NCI-H2171 (cell line): ENCODE results near the gene S100A16.
"Not testable (repeated sequence)": the region's sequence is repeated elsewhere in the genome, so short reads cannot be mapped to it uniquely, and the experiment has no call there.

Experiments
- DNase-seq: peaks from one replicate; lab custom pipeline; 2025; lab: John Stamatoyannopoulos, UW

The S100A16 gene

DNA sequence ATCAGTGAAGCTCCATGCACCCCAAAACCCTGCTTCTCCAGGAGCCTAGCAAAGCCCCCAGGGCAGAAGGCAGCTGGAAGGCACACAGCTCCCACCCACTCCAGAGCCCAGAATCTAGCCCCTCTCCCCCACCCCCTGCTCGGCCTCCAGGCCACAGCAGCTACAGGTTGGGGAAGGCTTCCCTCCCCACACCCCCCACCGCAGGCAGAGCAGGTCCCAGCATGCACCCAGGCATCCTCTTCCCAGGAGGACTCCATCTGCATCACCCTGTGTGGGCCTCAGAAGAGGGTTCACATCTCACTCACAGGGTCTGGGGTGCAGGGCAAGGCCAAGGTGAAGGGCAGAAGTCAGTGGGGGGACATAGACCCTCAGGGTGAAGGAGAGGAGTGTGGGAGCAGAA, 2.5 kb upstream of the S100A16 start:
- DNase-seq = no peak

- DNase-seq = no peak
Observed at GRCh38 chr1:153614906-153615305, 2.0 kb upstream of the S100A16 start.

DNA sequence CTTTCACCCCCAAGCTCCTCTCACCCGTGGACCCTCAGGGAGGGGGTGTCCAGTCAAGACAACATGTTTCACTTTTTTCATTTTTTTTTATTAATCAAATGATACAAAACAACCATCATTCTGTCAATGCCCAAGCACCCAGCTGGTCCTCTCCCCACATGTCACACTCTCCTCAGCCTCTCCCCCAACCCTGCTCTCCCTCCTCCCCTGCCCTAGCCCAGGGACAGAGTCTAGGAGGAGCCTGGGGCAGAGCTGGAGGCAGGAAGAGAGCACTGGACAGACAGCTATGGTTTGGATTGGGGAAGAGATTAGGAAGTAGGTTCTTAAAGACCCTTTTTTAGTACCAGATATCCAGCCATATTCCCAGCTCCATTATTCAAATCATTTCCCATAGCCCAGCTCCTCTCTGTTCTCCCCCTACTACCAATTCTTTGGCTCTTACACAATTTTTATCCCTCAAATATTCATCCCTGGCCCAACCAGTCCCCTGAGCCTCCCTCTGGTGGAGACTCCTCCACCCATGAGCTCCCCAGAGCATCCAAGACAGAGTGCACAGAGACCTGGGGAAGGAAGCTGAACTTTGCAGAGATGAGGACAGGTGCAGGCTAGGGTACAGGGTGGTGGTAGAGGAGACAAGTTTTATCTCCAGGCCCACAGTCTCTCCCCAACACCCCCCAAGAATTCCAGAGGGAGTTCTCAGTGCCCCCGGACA, 1.4 kb upstream of the S100A16 start:
- DNase-seq = no peak

- DNase-seq = no peak
Observed at GRCh38 chr1:153613406-153613805, 469 bp upstream of the S100A16 start.

DNA sequence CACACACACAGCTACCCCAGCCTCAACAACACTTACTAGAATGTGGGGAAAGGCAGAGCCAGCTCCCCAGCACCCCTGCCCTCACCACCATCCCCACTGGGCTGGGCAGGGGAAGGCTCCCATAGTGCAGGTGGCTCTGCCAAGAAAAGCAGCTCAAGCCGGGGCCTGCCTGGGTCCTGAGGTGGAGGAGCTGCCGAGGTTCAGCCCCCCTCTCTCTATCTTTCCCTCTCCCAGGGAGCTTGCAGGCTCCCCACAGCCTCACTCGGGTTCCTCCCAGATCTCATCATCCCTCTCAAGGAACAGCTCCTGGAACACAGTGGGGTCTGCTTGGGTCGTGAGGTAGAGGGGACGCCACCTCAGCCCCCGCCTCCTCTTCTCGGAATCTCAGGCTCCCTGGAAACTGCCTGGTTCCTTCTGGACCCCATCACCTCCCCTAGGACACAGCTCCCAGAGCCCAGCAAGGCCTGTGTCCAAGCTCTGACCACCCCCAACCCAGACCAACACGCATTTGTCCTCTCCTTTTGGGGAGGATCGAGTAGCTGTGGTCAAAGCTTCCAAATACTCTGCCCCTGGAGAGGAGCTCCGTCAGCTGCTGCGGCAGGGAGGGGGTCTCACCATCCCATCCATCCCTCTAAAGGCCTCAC, 704 bp downstream of the S100A16 start:
- no peak for DNase-seq

DNA sequence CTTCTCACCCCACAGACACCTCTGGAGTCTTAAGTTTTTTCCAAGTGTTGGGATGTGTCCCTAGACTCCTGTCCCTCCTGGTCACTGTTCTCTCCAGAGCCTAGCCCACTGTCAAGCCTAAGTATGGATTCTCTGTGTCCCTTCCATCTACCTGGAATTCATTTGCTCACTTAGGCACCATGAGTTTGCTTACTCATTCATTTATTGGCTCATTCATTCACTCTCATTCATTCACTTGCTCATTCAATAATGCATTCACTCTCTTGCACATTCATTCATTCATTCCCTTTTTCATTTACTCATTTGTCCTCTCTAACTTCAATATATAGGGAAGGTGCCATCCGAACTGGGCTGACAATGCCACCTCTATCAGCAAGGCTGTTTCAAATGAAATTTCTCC, 1.6 kb downstream of the S100A16 start:
- no peak for DNase-seq

DNA sequence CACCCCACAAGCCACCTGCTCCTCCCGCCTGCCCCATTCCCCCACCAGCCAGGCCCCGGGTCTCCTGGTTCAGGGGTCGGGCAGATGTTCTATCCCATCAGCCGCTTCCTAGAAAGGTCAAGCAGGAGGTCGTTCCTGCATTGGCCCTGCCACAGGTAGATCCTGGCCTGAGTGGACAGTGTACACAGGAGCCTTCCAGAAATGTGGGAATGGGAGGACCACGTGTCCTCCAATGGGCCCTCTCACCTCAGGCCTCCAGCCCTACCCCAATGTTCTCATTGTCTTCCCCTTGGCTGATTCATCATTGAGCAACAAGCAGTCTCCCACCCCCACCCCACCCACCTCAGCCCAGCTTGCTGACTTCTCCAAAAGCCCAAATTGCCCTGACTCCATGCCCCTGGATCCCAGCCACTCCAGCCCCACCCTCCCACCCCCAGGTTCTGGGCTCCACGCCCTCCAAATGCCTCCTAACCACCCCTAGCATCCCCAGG, 2.1 kb downstream of the S100A16 start:
- DNase-seq = no peak

- DNase-seq = no peak
Observed at GRCh38 chr1:153610334-153610733, 2.6 kb downstream of the S100A16 start.

DNA sequence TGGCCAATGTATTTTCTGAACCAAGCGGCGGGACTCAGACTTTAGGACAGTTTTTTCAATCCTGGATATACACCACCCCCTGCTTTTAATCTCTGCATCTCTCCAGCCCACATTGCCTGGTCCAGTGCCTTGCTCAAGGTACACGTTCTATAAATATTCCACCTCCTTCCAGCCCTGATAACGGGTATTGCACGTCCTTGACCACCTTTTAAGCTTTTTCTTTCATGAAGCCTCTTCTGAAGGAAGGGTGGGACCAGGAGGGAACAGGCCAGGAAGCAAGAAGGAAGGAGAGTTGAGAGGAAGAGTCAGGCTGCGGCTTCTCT, 3.4 kb downstream of the S100A16 start:
- DNase-seq = no peak

DNA sequence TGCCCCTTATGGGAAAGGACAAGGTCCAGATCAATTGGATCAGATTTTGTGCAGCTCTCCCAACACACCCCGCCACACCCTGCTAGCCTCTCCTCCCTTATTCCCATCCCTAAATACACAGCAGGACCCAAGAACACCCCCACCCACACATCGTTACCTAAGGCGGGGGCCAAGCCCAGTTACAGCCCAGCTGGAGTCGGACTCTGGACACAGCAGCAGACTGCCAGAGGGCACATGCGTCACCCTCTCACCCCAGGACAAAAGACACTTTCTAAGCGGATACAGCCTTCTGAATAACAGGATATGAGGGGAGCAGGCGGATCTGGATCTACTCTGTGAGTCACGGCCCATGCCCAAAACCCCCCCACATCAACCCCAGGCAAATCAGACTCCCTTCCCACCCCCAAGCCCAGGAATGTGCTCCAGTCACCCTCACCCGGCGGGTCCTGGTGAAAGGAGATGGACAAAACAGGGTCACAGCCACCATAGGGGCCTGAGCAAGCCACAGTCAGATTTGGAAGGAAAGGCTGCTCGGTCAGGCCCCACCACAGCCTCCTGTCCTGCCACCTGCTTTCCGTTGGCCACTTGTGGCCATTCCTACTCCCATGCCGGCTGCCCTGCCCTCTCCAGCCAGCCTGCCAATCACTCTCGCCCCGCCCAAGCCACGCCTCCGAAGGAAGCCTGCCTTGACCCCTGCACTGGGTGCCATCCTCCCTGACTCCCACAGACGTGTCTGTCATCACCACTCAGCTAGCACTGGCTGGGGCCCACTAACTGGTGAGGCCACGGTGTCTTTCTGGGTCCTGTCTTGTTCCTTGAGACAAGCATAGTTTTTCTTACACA, 4.0 kb downstream of the S100A16 start:
- no peak for DNase-seq

- no peak for DNase-seq
Observed at GRCh38 chr1:153608089-153608682, 4.8 kb downstream of the S100A16 start.

DNA sequence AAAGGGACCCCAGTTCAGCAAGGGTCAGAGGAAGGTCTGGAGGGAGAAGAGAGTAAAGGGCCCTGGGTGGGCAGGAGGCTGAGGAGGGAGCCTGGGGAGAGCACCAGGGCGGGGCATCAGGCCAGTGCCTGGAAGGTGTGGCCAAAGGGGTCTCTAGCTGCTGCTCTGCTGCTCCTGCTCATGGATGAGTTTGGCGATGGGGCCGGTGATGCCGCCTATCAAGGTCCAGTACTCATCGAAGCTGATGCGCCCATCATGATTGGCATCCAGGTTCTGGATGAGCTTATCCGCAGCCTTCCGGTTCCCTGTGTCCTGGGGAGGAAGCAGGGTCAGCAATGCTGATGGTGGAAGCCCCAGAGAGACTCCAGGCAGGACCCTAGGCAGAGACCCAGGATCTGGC, 5.6 kb downstream of the S100A16 start:
- DNase-seq = no peak

DNA sequence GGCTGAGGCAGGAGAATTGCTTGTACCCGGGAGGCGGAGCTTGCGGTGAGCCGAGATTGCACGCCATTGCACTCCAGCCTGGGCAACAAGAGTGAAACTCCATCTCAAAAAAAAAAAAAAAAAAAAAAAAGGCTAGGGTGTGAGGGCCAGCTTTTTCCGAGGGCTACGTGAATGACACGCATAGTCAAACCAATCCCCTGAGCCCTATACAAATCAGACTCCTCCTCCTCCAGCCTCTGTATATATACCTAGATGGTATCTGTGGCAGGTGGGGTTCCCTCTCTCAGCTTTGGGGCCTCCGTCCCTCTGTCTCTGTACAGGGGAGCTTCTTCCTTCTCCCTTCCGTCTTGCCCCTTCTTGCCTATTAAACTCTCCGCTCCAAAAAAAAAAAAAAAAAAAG, 6.7 kb downstream of the S100A16 start:
- DNase-seq = no peak

DNA sequence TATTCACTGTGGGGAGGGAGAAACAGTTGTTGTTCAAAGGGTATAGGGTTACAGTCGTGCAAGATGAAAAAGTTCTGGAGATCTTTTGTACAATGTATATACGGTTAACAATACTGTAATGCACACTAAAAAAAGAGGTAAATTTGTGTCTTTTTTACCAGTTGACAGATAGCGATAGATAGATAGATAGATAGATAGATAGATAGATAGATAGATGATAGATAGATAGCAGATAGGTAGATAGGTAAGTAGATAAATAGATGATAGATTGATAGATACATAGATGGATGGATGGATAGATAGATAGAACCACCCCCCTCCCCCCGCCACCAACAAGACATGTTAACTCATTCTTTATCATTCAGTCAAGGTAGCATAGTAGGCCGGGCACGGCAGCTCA, 10.2 kb downstream of the S100A16 start:
- DNase-seq = no peak

DNA sequence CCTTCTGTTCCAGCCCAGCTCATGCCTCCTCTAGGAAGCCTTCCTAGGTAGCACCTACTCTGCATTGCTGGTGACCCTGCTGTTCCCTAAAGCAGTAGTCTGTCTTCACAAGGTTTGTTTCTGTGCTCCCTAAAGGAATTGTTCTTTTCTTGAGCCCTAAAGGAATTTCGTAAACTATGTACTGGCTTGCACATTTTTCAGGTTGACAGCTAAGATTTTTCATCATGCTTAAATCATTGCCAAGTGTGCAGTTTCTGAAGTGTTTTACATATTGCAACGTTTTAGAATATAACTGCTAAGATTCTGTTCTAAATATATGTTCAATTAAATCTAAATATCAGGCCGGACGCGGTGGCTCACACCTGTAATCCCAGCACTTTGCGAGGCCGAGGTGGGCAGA, 13.1 kb downstream of the S100A16 start:
- DNase-seq = no peak

DNA sequence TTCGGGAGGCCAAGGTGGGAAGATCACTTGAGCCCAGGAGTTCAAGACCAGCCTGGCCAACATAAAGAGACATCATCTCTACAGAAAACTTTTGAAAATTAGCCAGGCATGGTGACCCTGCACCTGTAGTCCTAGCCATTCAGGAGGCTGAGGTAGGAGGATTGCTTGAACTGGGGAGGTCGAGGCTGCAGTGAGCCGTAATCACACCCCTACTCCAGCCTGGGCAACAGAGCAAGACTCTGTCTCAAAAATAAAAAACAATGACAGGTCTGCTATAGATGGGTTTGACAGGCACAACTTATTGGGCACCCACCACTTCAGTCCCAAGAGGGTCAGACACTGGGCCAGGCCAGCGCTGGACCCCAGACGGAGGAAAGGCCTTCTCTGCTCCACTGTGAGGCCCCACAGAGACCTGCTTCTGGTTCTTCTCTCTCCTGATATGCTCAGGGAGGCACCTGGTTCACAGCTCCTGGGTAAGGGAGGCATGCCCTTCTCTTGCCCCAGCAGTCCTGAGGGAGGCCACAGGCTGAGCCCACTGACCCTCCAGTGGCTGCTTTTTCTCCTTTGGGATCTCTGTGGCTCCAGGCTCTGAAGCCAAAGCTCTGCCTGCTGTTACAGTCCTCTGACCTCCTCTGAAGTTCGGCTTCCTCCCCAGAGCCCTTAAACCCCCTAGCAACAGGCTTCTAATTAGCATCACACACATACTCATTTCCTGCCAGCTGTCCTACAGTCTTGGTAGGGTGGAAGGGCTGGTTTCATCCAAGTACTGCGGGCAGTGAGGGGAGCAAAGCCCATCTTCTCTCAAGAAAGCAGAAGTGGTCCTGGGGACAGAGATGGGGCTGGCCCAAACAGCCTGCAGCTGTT, 14.4 kb downstream of the S100A16 start:
- no peak for DNase-seq

- DNase-seq = no peak
Observed at GRCh38 chr1:153597206-153597605, 15.7 kb downstream of the S100A16 start.

GRCh38 chr1:153592748-153593147, 20.2 kb downstream of the S100A16 start:
- DNase-seq = no peak

DNA sequence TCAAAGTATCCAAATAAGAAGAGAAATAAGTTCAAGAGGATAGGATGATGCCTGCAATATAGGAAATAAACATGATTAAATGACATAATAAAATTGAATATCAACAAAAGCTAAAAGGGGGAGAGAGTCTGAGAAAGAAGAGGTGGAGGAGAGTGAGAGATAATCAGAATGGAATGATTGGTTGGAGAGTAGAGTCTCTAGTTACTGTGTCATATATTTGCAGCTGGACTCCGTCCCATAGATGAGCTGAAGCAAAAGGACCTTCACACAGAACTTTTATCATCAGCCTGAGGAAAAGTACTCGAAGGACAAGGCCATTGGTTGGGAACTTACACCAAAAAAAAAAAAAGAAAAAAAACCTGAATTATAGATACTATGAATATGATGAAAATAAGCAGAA, 24.5 kb downstream of the S100A16 start:
- no peak for DNase-seq

DNA sequence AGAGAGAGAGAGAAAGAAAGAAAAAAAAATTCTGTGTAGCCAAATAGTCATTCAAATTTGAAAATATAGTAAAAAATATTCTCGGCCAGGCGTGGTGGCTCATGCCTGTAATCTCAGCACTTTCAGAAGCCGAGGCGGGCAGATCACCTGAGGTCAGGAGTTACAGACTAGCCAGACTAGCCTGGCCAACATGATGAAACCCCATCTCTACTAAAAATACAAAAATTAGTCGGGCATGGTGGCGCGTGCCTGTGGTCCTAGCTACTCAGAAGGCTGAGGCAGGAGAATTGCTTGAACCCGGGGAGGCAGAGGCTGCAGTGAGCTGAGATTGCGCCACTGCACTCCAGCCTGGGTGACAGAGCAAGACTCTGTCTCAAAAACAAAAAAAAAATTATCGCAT, 24.9 kb downstream of the S100A16 start:
- not testable (repeated sequence) for DNase-seq

DNA sequence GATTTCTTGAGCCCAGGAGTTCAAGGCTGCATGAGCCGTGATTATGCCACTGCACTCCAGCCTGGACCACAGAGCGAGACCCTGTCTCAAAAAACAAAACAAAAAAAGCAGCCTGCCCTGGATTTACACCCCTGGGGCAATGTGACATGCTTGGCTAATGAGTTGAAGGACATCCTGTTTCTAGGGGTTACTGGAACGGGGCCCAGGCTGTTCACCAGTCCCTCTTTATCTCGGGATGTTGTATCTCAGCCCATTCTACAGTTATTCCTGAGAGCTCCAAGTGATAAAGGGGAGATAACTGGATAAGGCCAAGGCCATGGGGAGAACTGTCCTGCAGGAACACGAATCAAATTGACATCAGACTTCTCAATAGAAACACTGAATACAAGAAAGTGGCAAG, 25.6 kb downstream of the S100A16 start:
- DNase-seq = no peak

GRCh38 chr1:153586347-153586746, 26.6 kb downstream of the S100A16 start:
- no peak for DNase-seq
